Measurements from ENCODE around the gene TTC24. TPM values are rescaled to one million over a fixed set of nuclear protein-coding genes. Genes with fewer than 3 reads are reported as not detected.

The TTC24 gene
- total RNA-seq, 1 donor from 2014 or later: not detected

- H3K36me3 ChIP-seq (ENCODE audit: control insufficient read depth, insufficient read depth, low read length): peaks cover 21% of the 10 kb centered on the region
- FAIRE-seq: no peak
These were observed 19.4 kb downstream of the TTC24 start for GRCh38 chr1:156598731-156599432.

GRCh38 chr1:156599811-156600210, 20.3 kb downstream of the TTC24 start:
- Histone ChIP-seq H3K36me3 (ENCODE audit: control insufficient read depth, insufficient read depth, low read length) (peaks cover 17% of the 10 kb centered on the region), H3K4me3 (ENCODE audit: low read depth, low read length) (no peak overlapping the region), H3K27me3 (ENCODE audit: control insufficient read depth, insufficient read depth, low read length) (no peaks in the 10 kb centered on the region)
- peak; percentile 40 for DNase-seq (ENCODE audit: low read depth)
- peak; percentile 19 for TF ChIP-seq CTCF (IDR thresholded peaks at IDR 0.05; ENCODE audit: insufficient read depth, low read length, severe bottlenecking)
- no peak for FAIRE-seq

More at GRCh38 chr1:156598731-156599432, 19.4 kb downstream of the TTC24 start:
- no peak for TF ChIP-seq CTCF (IDR thresholded peaks at IDR 0.05; ENCODE audit: insufficient read depth, low read length, severe bottlenecking)
- Histone ChIP-seq H3K27me3 (ENCODE audit: control insufficient read depth, insufficient read depth, low read length) (no peaks in the 10 kb centered on the region), H3K4me3 (ENCODE audit: low read depth, low read length) (no peak overlapping the region)
- no peak for DNase-seq (ENCODE audit: low read depth)

GRCh38 chr1:156600733-156601121, 21.2 kb downstream of the TTC24 start:
- H3K27me3 ChIP-seq (ENCODE audit: control insufficient read depth, insufficient read depth, low read length): no peaks in the 10 kb centered on the region
- FAIRE-seq: no peak
- peak; percentile 18 for DNase-seq (ENCODE audit: low read depth)
- no peak for TF ChIP-seq CTCF (IDR thresholded peaks at IDR 0.05; ENCODE audit: insufficient read depth, low read length, severe bottlenecking)
- peaks cover 12% of the 10 kb centered on the region for H3K36me3 ChIP-seq (ENCODE audit: control insufficient read depth, insufficient read depth, low read length)
- H3K4me3 ChIP-seq (ENCODE audit: low read depth, low read length): peak overlapping the region; percentile 65

GRCh38 chr1:156601122-156601830, 21.8 kb downstream of the TTC24 start, which contains the start of gene GPATCH4:
GPATCH4 (minus strand) TSS chr1:156601479.
- H3K36me3 ChIP-seq (ENCODE audit: control insufficient read depth, insufficient read depth, low read length): peaks cover 8% of the 10 kb centered on the region
- TF ChIP-seq CTCF (IDR thresholded peaks at IDR 0.05; ENCODE audit: insufficient read depth, low read length, severe bottlenecking): no peak
- FAIRE-seq: no peak
- no peaks in the 10 kb centered on the region for H3K27me3 ChIP-seq (ENCODE audit: control insufficient read depth, insufficient read depth, low read length)
- peak within 1 kb of the TSS; percentile 65 for H3K4me3 ChIP-seq (ENCODE audit: low read depth, low read length)
- DNase-seq (ENCODE audit: low read depth): peak; percentile 63

GRCh38 chr1:156601892-156602291, 22.4 kb downstream of the TTC24 start:
- TF ChIP-seq CTCF (IDR thresholded peaks at IDR 0.05; ENCODE audit: insufficient read depth, low read length, severe bottlenecking): no peak
- FAIRE-seq (no peak), DNase-seq (ENCODE audit: low read depth) (peak; percentile 29)
- H3K4me3 ChIP-seq (ENCODE audit: low read depth, low read length): peak overlapping the region; percentile 65
- H3K27me3 ChIP-seq (ENCODE audit: control insufficient read depth, insufficient read depth, low read length): no peaks in the 10 kb centered on the region
- H3K36me3 ChIP-seq (ENCODE audit: control insufficient read depth, insufficient read depth, low read length): peaks cover 5% of the 10 kb centered on the region
